ENCODE results near the gene SLC15A3.

DNA sequence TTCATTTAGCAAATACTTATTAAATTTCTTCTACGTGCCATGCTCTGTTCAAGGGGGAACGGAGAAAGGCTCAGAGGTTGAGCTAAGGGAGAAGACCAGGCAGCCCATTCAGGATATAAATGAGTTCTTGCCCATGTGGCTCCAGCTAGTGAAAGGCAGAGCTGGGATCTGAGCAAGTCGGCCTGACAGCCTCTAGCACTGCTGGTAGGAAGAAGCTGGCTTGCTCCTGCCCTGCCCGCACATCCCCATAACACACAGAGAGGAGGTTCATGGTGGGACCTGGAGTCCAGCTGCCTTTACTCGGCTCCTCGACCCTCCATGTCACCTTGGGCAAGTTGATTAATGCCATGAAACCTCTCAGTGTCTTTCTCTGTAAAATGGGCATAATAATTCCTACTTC lies 2.0 kb downstream of the SLC15A3 start:
- TF ChIP-seq EP300 (IDR thresholded peaks at IDR 0.05; ENCODE audit: low read depth) (no peak), POLR2A (IDR thresholded peaks at IDR 0.05) (no peak)
- TF ChIP-seq, protein P1, sequence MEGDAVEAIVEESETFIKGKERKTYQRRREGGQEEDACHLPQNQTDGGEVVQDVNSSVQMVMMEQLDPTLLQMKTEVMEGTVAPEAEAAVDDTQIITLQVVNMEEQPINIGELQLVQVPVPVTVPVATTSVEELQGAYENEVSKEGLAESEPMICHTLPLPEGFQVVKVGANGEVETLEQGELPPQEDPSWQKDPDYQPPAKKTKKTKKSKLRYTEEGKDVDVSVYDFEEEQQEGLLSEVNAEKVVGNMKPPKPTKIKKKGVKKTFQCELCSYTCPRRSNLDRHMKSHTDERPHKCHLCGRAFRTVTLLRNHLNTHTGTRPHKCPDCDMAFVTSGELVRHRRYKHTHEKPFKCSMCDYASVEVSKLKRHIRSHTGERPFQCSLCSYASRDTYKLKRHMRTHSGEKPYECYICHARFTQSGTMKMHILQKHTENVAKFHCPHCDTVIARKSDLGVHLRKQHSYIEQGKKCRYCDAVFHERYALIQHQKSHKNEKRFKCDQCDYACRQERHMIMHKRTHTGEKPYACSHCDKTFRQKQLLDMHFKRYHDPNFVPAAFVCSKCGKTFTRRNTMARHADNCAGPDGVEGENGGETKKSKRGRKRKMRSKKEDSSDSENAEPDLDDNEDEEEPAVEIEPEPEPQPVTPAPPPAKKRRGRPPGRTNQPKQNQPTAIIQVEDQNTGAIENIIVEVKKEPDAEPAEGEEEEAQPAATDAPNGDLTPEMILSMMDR (IDR thresholded peaks at IDR 0.05) = no peak
